HPDE6-E6E7 (cell line): Measurements from ENCODE around the gene ALG1.
"Not testable (repeated sequence)": the region's sequence is repeated elsewhere in the genome, so short reads cannot be mapped to it uniquely, and the experiment has no call there.

Source experiments
- DNase-seq: peaks from one replicate; pipeline ENCODE4 v3.0.0; 2011; ENCODE audit warnings: missing footprints; ENCODE audit errors: extremely low spot score

ALG1 gene

GRCh38 chr16:5071681-5072333 lies at the start of gene ALG1:
ALG1 (plus strand) TSS chr16:5071843; CDS start chr16:5071850, 7 bp downstream.
- peak; percentile 90 for DNase-seq

GRCh38 chr16:5022521-5022920 lies 49.1 kb upstream of the ALG1 start:
- DNase-seq: no peak

- peak; percentile 72 for DNase-seq
Observed at GRCh38 chr16:5024632-5025031, 47.0 kb upstream of the ALG1 start.

- DNase-seq: no peak
Observed at GRCh38 chr16:5025171-5025632, 46.4 kb upstream of the ALG1 start.

GRCh38 chr16:5026664-5027063 lies 45.0 kb upstream of the ALG1 start:
- DNase-seq: no peak

- no peak for DNase-seq
Observed at GRCh38 chr16:5027086-5027485, 44.6 kb upstream of the ALG1 start.

GRCh38 chr16:5027575-5028235 lies 43.9 kb upstream of the ALG1 start:
- DNase-seq: no peak

GRCh38 chr16:5028950-5029475 lies 42.6 kb upstream of the ALG1 start:
- no peak for DNase-seq

- DNase-seq: no peak
Observed at GRCh38 chr16:5030251-5030870, 41.3 kb upstream of the ALG1 start.

- DNase-seq: no peak
Observed at GRCh38 chr16:5031601-5032000, 40.0 kb upstream of the ALG1 start.

- DNase-seq: no peak
Observed at GRCh38 chr16:5032748-5033167, 38.9 kb upstream of the ALG1 start.

GRCh38 chr16:5033256-5034166 lies 38.1 kb upstream of the ALG1 start, which contains the start of gene NAGPA:
NAGPA (minus strand) TSS chr16:5033935; CDS start chr16:5033914, 21 bp downstream.
- peak; percentile 79 for DNase-seq

GRCh38 chr16:5034167-5034523 lies 37.5 kb upstream of the ALG1 start:
- DNase-seq: no peak

- no peak for DNase-seq
Observed at GRCh38 chr16:5035909-5036227, 35.8 kb upstream of the ALG1 start.

- no peak for DNase-seq
Observed at GRCh38 chr16:5036228-5037156, 35.2 kb upstream of the ALG1 start.

GRCh38 chr16:5040451-5040850 lies 31.2 kb upstream of the ALG1 start:
- DNase-seq: no peak

GRCh38 chr16:5041600-5042133 lies 30.0 kb upstream of the ALG1 start:
- peak; percentile 39 for DNase-seq

GRCh38 chr16:5042574-5043171 lies 29.0 kb upstream of the ALG1 start:
- no peak for DNase-seq

GRCh38 chr16:5044011-5044540 lies 27.6 kb upstream of the ALG1 start:
- no peak for DNase-seq

GRCh38 chr16:5044581-5044980 lies 27.1 kb upstream of the ALG1 start:
- not testable (repeated sequence) for DNase-seq
